Liver (tissue), 9 donors: Measurements from ENCODE around the gene IGBP1. TPM values are rescaled to one million over a fixed set of nuclear protein-coding genes. Genes with fewer than 3 reads are reported as not detected.

ENCODE experiments used
- DNase-seq: peaks from one replicate; pipeline ENCODE4 v3.0.0-alpha.2; 2017; ENCODE audit warnings: low spot score
- H3K27ac ChIP-seq, 2 donors: one replicate each; pipeline ENCODE4 v1.7.0; 2013; ENCODE audit warnings: inconsistent platforms in 2 of 2, low read length in 2 of 2, control low read depth in 1 of 2, low read depth in 1 of 2, mild to moderate bottlenecking in 1 of 2
- H3K27me3 ChIP-seq, 4 donors: one replicate each; pipeline versions ENCODE4 v1.6.1 to v1.7.0; 2013; ENCODE audit warnings: low read length in 3 of 4, inconsistent platforms in 1 of 4, mild to moderate bottlenecking in 1 of 4, moderate library complexity in 1 of 4; ENCODE audit not compliant: control insufficient read depth in 4 of 4, insufficient read depth in 4 of 4
- H3K36me3 ChIP-seq, 4 donors: one replicate each; pipeline versions ENCODE4 v1.6.1 to v1.7.0; 2013; ENCODE audit warnings: low read length in 3 of 4, mild to moderate bottlenecking in 3 of 4, low read depth in 1 of 4, moderate library complexity in 1 of 4; ENCODE audit not compliant: control insufficient read depth in 4 of 4, insufficient read depth in 3 of 4
- H3K4me1 ChIP-seq, 4 donors: one replicate each; pipeline versions ENCODE4 v1.6.1 to v1.7.0; 2013; ENCODE audit warnings: low read length in 3 of 4, mild to moderate bottlenecking in 3 of 4, moderate library complexity in 1 of 4; ENCODE audit not compliant: control insufficient read depth in 4 of 4, insufficient read depth in 4 of 4
- H3K4me3 ChIP-seq, 3 donors: one replicate each; pipeline versions ENCODE4 v1.6.1 to v1.7.0; 2013; ENCODE audit warnings: low read length in 3 of 3, control low read depth in 1 of 3, low read depth in 1 of 3, mild to moderate bottlenecking in 1 of 3
- H3K9ac ChIP-seq, 2 donors: one replicate each; pipeline ENCODE4 v1.7.0; 2013; ENCODE audit warnings: low read length in 2 of 2, mild to moderate bottlenecking in 2 of 2, moderate library complexity in 2 of 2, control low read depth in 1 of 2, low read depth in 1 of 2
- H3K9me3 ChIP-seq, 4 donors: one replicate each; pipeline versions ENCODE4 v1.6.1 to v1.7.0; 2013; ENCODE audit warnings: low read length in 3 of 4; ENCODE audit not compliant: control insufficient read depth in 4 of 4
- ATF3 ChIP-seq: IDR thresholded peaks from 2 replicates; pipeline ENCODE4 v1.6.1; 2016; ENCODE audit warnings: antibody characterized with exemption
- EGR1 ChIP-seq, 2 donors: IDR thresholded peaks; 2 replicates each; pipeline ENCODE4 v1.6.1; 2016 to 2018; ENCODE audit warnings: antibody characterized with exemption in 2 of 2, low read depth in 2 of 2
- FOXA1 ChIP-seq: IDR thresholded peaks from 2 replicates; pipeline ENCODE4 v1.6.1; 2016; ENCODE audit warnings: antibody characterized with exemption
- FOXA2 ChIP-seq: IDR thresholded peaks from 2 replicates; pipeline ENCODE4 v1.6.1; 2016; ENCODE audit warnings: antibody characterized with exemption
- GABPA ChIP-seq, 2 donors: IDR thresholded peaks in 1 of 2; conservative IDR thresholded peaks in 1 of 2; 2 replicates each; pipeline ENCODE4 v1.6.1; 2016; ENCODE audit warnings: antibody characterized with exemption in 2 of 2, mild to moderate bottlenecking in 1 of 2, moderate library complexity in 1 of 2
- HNF4A ChIP-seq, 2 donors: conservative IDR thresholded peaks; 2 replicates each; pipeline ENCODE4 v1.6.1; 2016; ENCODE audit warnings: antibody characterized with exemption in 2 of 2, mild to moderate bottlenecking in 2 of 2
- HNF4G ChIP-seq: IDR thresholded peaks from 2 replicates; pipeline ENCODE4 v1.6.1; 2016; ENCODE audit warnings: antibody characterized with exemption
- JUND ChIP-seq, 2 donors: IDR thresholded peaks; 2 replicates each; pipeline ENCODE4 v1.6.1; 2016; ENCODE audit warnings: antibody characterized with exemption in 2 of 2
- MAX ChIP-seq: IDR thresholded peaks from 2 replicates; pipeline ENCODE4 v1.6.1; 2016; ENCODE audit warnings: antibody characterized with exemption
- NR2F2 ChIP-seq: IDR thresholded peaks from 2 replicates; pipeline ENCODE4 v1.6.1; 2016; ENCODE audit warnings: antibody characterized with exemption
- RAD21 ChIP-seq, 2 donors: IDR thresholded peaks; 2 replicates each; pipeline ENCODE4 v1.6.1; 2016; ENCODE audit warnings: antibody characterized with exemption in 2 of 2, mild to moderate bottlenecking in 2 of 2
- RXRA ChIP-seq, 2 donors: IDR thresholded peaks; 2 replicates each; pipeline ENCODE4 v1.6.1; 2017 to 2018; ENCODE audit warnings: antibody characterized with exemption in 2 of 2, mild to moderate bottlenecking in 1 of 2
- SP1 ChIP-seq: IDR thresholded peaks from 2 replicates; pipeline ENCODE4 v1.6.1; 2018; ENCODE audit warnings: antibody characterized with exemption, mild to moderate bottlenecking
- TAF1 ChIP-seq: conservative IDR thresholded peaks from 2 replicates; pipeline ENCODE4 v1.6.1; 2016; ENCODE audit warnings: antibody characterized with exemption, mild to moderate bottlenecking
- YY1 ChIP-seq: IDR thresholded peaks from 2 replicates; pipeline ENCODE4 v1.6.1; 2016; ENCODE audit warnings: antibody characterized with exemption, mild to moderate bottlenecking
- WGBS: extraction: QIAGEN DNeasy Blood & Tissue Kit; methylation state at CpG from one replicate; pipeline ENCODE4 v1.1.7; 2013; 5-methylcytosine and 5-hydroxymethylcytosine counted together
- polyA plus RNA-seq, 2 donors: library from polyadenylated mRNA; stranded (reverse) in 1 of 2; unstranded in 1 of 2; fragments of 200-250 nt in 1 of 2; fragments of >200 nt in 1 of 2; fragmentation: Nextera tagmentation in 1 of 2; extraction: Ambion mirVana in 1 of 2; gene quantifications; one replicate each; pipeline versions ENCODE4 v1.2.1 to v1.2.3, GENCODE V29; 2013 to 2015
- total RNA-seq, 2 donors: library from RNA; depleted of rRNA; stranded (reverse); fragments of >200 nt; gene quantifications; one replicate each; pipeline ENCODE4 v1.2.3, GENCODE V29; 2014
- TF ChIP-seq, protein P1 (sequence below): fragments of 150-350 bp; IDR thresholded peaks from 2 replicates; pipeline ENCODE4 v1.5.1; 2017; ENCODE audit warnings: improper control_type of control experiment, low read depth, low read length; ENCODE audit not compliant: missing input control
- TF ChIP-seq, protein P2 (sequence below): IDR thresholded peaks from 2 replicates; pipeline ENCODE4 v1.6.1; 2016; ENCODE audit warnings: antibody characterized with exemption, mild to moderate bottlenecking
- donor health status: healthy.
- donor health status: healthy.
- donor health status: healthy.
- donor health status: healthy.
- donor health status: healthy.

Gene IGBP1
- 10 to 100 TPM; 11.8 to 18.1 TPM for total RNA-seq
- polyA plus RNA-seq: 10 to 100 TPM in 1 of 2 donors, 1 to 10 TPM in 1; 7.8 to 11.3 TPM

DNA sequence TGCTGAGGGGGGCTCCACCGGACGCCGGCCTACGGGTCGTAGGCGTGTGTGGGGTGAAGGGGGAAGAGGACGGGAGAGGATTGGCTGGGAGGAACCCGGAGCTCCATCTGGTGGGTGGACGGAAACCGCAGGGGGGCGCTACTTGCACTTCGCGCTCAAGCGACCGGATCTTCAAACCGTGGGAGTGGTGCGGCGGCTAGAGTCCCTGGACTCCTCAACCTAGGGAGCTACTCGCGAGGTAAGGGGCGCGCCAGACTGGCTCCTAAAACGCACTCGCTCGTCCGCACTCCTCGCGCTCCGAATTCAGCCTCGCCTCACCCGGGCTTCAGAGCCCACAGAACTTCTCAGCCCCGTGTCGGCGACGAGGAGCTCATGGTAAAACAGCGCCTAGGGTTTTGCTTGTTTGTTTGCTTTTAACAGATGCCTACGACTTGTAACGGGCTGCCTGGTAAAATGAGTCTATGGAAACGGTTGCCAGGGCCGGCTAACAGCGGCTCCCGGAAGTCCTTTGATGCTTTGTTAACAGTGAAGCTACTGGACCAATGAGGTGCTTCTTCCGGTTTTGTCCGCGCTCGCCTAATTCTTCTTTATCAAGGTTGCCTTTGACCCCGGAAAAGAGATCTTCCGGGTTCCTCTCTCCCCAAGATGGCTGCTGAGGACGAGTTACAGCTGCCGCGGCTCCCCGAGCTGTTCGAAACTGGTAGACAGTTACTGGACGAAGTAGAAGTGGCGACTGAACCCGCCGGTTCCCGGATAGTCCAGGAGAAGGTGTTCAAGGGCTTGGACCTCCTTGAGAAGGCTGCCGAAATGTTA is at the start of gene IGBP1:
IGBP1 (plus strand) TSS at position 145 of the 813 bp plus-strand sequence; CDS start at position 646, 501 bp downstream.
- H3K4me1 ChIP-seq: peaks cover 0 to 16% (median 13%) of the 10 kb centered on the region in 4 donors
- peak; percentile 75 for DNase-seq
- H3K4me3 ChIP-seq: peak within 1 kb of the TSS; percentile 78 to 97 (median 81)
- peak within 1 kb of the TSS; percentile 20 to 49 for H3K9ac ChIP-seq
- H3K27me3 ChIP-seq: peaks cover 0 to 3% (median 0%) of the 10 kb centered on the region in 4 donors
- TF ChIP-seq JUND (IDR thresholded peaks at IDR 0.05) (no peak), EGR1 (IDR thresholded peaks at IDR 0.05; ENCODE audit: low read depth in 2 of 2) (no peak), RAD21 (IDR thresholded peaks at IDR 0.05) (peak in 1 of 2 donors; percentile 7), MAX (peak; percentile 13), SP1 (no peak), NR2F2 (peak; percentile 44), TAF1 (peak; percentile 88), YY1 (peak; percentile 98), ATF3 (no peak), GABPA (IDR thresholded peaks at IDR 0.05 in 1 of 2, conservative IDR thresholded peaks at IDR 0.05 in 1 of 2) (peak; percentile 67 to 91), RXRA (IDR thresholded peaks at IDR 0.05) (no peak)
- TF ChIP-seq, protein P1, sequence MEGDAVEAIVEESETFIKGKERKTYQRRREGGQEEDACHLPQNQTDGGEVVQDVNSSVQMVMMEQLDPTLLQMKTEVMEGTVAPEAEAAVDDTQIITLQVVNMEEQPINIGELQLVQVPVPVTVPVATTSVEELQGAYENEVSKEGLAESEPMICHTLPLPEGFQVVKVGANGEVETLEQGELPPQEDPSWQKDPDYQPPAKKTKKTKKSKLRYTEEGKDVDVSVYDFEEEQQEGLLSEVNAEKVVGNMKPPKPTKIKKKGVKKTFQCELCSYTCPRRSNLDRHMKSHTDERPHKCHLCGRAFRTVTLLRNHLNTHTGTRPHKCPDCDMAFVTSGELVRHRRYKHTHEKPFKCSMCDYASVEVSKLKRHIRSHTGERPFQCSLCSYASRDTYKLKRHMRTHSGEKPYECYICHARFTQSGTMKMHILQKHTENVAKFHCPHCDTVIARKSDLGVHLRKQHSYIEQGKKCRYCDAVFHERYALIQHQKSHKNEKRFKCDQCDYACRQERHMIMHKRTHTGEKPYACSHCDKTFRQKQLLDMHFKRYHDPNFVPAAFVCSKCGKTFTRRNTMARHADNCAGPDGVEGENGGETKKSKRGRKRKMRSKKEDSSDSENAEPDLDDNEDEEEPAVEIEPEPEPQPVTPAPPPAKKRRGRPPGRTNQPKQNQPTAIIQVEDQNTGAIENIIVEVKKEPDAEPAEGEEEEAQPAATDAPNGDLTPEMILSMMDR: peak; percentile 17
- TF ChIP-seq, protein P2, sequence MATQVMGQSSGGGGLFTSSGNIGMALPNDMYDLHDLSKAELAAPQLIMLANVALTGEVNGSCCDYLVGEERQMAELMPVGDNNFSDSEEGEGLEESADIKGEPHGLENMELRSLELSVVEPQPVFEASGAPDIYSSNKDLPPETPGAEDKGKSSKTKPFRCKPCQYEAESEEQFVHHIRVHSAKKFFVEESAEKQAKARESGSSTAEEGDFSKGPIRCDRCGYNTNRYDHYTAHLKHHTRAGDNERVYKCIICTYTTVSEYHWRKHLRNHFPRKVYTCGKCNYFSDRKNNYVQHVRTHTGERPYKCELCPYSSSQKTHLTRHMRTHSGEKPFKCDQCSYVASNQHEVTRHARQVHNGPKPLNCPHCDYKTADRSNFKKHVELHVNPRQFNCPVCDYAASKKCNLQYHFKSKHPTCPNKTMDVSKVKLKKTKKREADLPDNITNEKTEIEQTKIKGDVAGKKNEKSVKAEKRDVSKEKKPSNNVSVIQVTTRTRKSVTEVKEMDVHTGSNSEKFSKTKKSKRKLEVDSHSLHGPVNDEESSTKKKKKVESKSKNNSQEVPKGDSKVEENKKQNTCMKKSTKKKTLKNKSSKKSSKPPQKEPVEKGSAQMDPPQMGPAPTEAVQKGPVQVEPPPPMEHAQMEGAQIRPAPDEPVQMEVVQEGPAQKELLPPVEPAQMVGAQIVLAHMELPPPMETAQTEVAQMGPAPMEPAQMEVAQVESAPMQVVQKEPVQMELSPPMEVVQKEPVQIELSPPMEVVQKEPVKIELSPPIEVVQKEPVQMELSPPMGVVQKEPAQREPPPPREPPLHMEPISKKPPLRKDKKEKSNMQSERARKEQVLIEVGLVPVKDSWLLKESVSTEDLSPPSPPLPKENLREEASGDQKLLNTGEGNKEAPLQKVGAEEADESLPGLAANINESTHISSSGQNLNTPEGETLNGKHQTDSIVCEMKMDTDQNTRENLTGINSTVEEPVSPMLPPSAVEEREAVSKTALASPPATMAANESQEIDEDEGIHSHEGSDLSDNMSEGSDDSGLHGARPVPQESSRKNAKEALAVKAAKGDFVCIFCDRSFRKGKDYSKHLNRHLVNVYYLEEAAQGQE: peak; percentile 28
- no peaks in the 10 kb centered on the region for H3K9me3 ChIP-seq
- peak within 1 kb of the TSS; percentile 71 to 79 for H3K27ac ChIP-seq
- under 1% methylated on average over 59 of the region's 59 CpGs for WGBS
- H3K36me3 ChIP-seq: no peaks in the 10 kb centered on the region

- no peaks in the 10 kb centered on the region for H3K27me3 ChIP-seq
- no peaks in the 10 kb centered on the region for H3K36me3 ChIP-seq
- H3K9me3 ChIP-seq: no peaks in the 10 kb centered on the region
- no peak for DNase-seq
- H3K4me1 ChIP-seq: no peaks in the 10 kb centered on the region
- H3K27ac ChIP-seq: no peak overlapping the region
- H3K9ac ChIP-seq: no peak overlapping the region
- H3K4me3 ChIP-seq: no peak overlapping the region
- 83% methylated on average over 5 of the region's 5 CpGs for WGBS
- no peak for TF ChIP-seq EGR1 (IDR thresholded peaks at IDR 0.05; ENCODE audit: low read depth in 2 of 2)
- no peak for TF ChIP-seq FOXA1
- TF ChIP-seq ATF3: no peak
- TF ChIP-seq, protein P2: no peak
- no peak for TF ChIP-seq RXRA (IDR thresholded peaks at IDR 0.05)
- TF ChIP-seq NR2F2: no peak
- no peak for TF ChIP-seq HNF4G
- no peak for TF ChIP-seq SP1
- no peak for TF ChIP-seq YY1
- no peak for TF ChIP-seq FOXA2
- TF ChIP-seq HNF4A (conservative IDR thresholded peaks at IDR 0.05): no peak
- TF ChIP-seq GABPA (IDR thresholded peaks at IDR 0.05 in 1 of 2, conservative IDR thresholded peaks at IDR 0.05 in 1 of 2): no peak
- no peak for TF ChIP-seq RAD21 (IDR thresholded peaks at IDR 0.05)
- TF ChIP-seq TAF1: no peak
- TF ChIP-seq MAX: no peak
These were observed 48.5 kb upstream of the IGBP1 start for GRCh38 chrX:70084592-70085240.
